Smooth muscle cell of the umbilical artery (primary cell): ENCODE measurements around the gene KCTD19. TPM values are rescaled to one million over a fixed set of nuclear protein-coding genes. Genes with fewer than 3 reads are reported as not detected.

Experiments
- total RNA-seq: library from RNA; depleted of rRNA; stranded (reverse); fragments of >200 nt; gene quantifications from 2 replicates; pipeline ENCODE4 v1.2.3, GENCODE V29; 2014

The KCTD19 gene
- not detected in 2 replicates for total RNA-seq

GRCh38 chr16:67326472-67327309 is at the start of gene KCTD19, which contains the start of gene LRRC36:
TSS of gene KCTD19 (minus strand) at chr16:67326741. CDS start at chr16:67326707, 34 bp downstream.
TSS of gene LRRC36 (plus strand) at chr16:67326815. CDS start at chr16:67326863, 48 bp downstream.

GRCh38 chr16:67279296-67280089 is 47.0 kb downstream of the KCTD19 start, which contains the start of gene PLEKHG4:
TSS of gene PLEKHG4 (plus strand) at chr16:67279532. CDS start at chr16:67280045, 513 bp downstream.

GRCh38 chr16:67248401-67249177 is 78.0 kb downstream of the KCTD19 start, which contains the start of gene SLC9A5:
TSS of gene SLC9A5 (plus strand) at chr16:67248979. CDS start at chr16:67249015, 36 bp downstream.

GRCh38 chr16:67247192-67248072 is 79.1 kb downstream of the KCTD19 start, which contains the start of gene FHOD1:
TSS of gene FHOD1 (minus strand) at chr16:67247481. CDS start at chr16:67247410, 71 bp downstream.

Other genes with a start within 250 kb of the KCTD19 start
- gene PHAF1, start 216.8 kb downstream of the KCTD19 start, total RNA-seq, result 12.2 and 20.3 TPM in 2 replicates
- 33.4 and 51.1 TPM in 2 replicates for gene B3GNT9, start 175.7 kb downstream of the KCTD19 start, total RNA-seq
- gene TRADD, start 166.8 kb downstream of the KCTD19 start, total RNA-seq, result 16.5 and 19.0 TPM in 2 replicates
- 11.6 and 13.1 TPM in 2 replicates for gene FBXL8, start 166.8 kb downstream of the KCTD19 start, total RNA-seq
- gene HSF4, start 162.0 kb downstream of the KCTD19 start, total RNA-seq, result 6.5 and 7.9 TPM in 2 replicates
- gene NOL3, start 156.2 kb downstream of the KCTD19 start, total RNA-seq, result 21.1 and 22.9 TPM in 2 replicates
- 9.8 and 12.4 TPM in 2 replicates for gene MATCAP1, start 142.8 kb downstream of the KCTD19 start, total RNA-seq
- gene EXOC3L1, start 136.6 kb downstream of the KCTD19 start, total RNA-seq, result not detected in 2 replicates
- 68.0 and 85.7 TPM in 2 replicates for gene E2F4, start 134.6 kb downstream of the KCTD19 start, total RNA-seq
- gene ELMO3, start 127.6 kb downstream of the KCTD19 start, total RNA-seq, result 0.30 and 0.42 TPM in 2 replicates
- gene TMEM208, start 99.6 kb downstream of the KCTD19 start, total RNA-seq, result 26.4 and 61.5 TPM in 2 replicates
- gene FHOD1, start 79.3 kb downstream of the KCTD19 start, total RNA-seq, result 8.0 and 25.0 TPM in 2 replicates
- 1.5 and 2.4 TPM in 2 replicates for gene SLC9A5, start 77.8 kb downstream of the KCTD19 start, total RNA-seq
- 13.1 and 28.2 TPM in 2 replicates for gene PLEKHG4, start 47.2 kb downstream of the KCTD19 start, total RNA-seq
- not detected in 2 replicates for gene LRRC36, start 74 bp upstream of the KCTD19 start, total RNA-seq
- 0.46 and 0.59 TPM in 2 replicates for gene TPPP3, start 66.8 kb upstream of the KCTD19 start, total RNA-seq
- 5.6 and 6.4 TPM in 2 replicates for gene ZDHHC1, start 89.7 kb upstream of the KCTD19 start, total RNA-seq
- gene HSD11B2, start 104.4 kb upstream of the KCTD19 start, total RNA-seq, result 0.59 TPM in 1 of 2 replicates, not detected in the other
- 104 and 140 TPM in 2 replicates for gene ATP6V0D1, start 154.4 kb upstream of the KCTD19 start, total RNA-seq
- not detected in 2 replicates for gene AGRP, start 156.8 kb upstream of the KCTD19 start, total RNA-seq
- 32.1 and 83.6 TPM in 2 replicates for gene RIPOR1, start 202.1 kb upstream of the KCTD19 start, total RNA-seq
- gene CTCF, start 235.8 kb upstream of the KCTD19 start, total RNA-seq, result 13.4 and 16.6 TPM in 2 replicates